HG03442 (cell line): ENCODE measurements around the gene PHF21B.

ENCODE experiments used
- ATAC-seq: cut with Tn5 transposase; IDR thresholded peaks from one replicate; pipeline ENCODE4 v1.9.1; 2021; ENCODE audit warnings: mild to moderate bottlenecking, moderate library complexity; ENCODE audit not compliant: unreplicated experiment

The PHF21B gene

GRCh38 chr22:45019861-45020655 is 10.3 kb upstream of the PHF21B start:
- ATAC-seq = no peak

GRCh38 chr22:45014654-45015053 is 4.8 kb upstream of the PHF21B start:
- ATAC-seq = no peak

- ATAC-seq = no peak
These were observed 3.3 kb upstream of the PHF21B start for GRCh38 chr22:45013138-45013537.

GRCh38 chr22:45010532-45010900 is 711 bp upstream of the PHF21B start:
- no peak for ATAC-seq

GRCh38 chr22:45008751-45009605 is 827 bp downstream of the PHF21B start:
- no peak for ATAC-seq

GRCh38 chr22:45008186-45008681 is 1.6 kb downstream of the PHF21B start:
- ATAC-seq = no peak

GRCh38 chr22:45007391-45008185 is 2.2 kb downstream of the PHF21B start:
- no peak for ATAC-seq

GRCh38 chr22:45006964-45007390 is 2.8 kb downstream of the PHF21B start:
- ATAC-seq = no peak

GRCh38 chr22:45006111-45006963 is 3.5 kb downstream of the PHF21B start:
- no peak for ATAC-seq

- no peak for ATAC-seq
These were observed 8.2 kb downstream of the PHF21B start for GRCh38 chr22:45001653-45002052.

- ATAC-seq = no peak
These were observed 9.5 kb downstream of the PHF21B start for GRCh38 chr22:45000330-45000729.

- ATAC-seq = no peak
These were observed 10.1 kb downstream of the PHF21B start for GRCh38 chr22:44999687-45000086.

- ATAC-seq = no peak
These were observed 10.6 kb downstream of the PHF21B start for GRCh38 chr22:44999231-44999630.

GRCh38 chr22:44998296-44998695 is 11.5 kb downstream of the PHF21B start:
- ATAC-seq = no peak

GRCh38 chr22:44997060-44997459 is 12.7 kb downstream of the PHF21B start:
- ATAC-seq = no peak

GRCh38 chr22:44996648-44997047 is 13.2 kb downstream of the PHF21B start:
- ATAC-seq = no peak

- ATAC-seq = no peak
These were observed 13.7 kb downstream of the PHF21B start for GRCh38 chr22:44996120-44996519.

- no peak for ATAC-seq
These were observed 14.1 kb downstream of the PHF21B start for GRCh38 chr22:44995715-44996114.

GRCh38 chr22:44995105-44995514 is 14.7 kb downstream of the PHF21B start:
- no peak for ATAC-seq
